NCI-H1105 treated with DMSO at 0.1 percent for 48 hours (cell line): ENCODE data around the gene DUS2.

ENCODE experiments used
- DNase-seq: peaks from one replicate; lab custom pipeline; 2025; lab: John Stamatoyannopoulos, UW

DUS2 gene

GRCh38 chr16:68046106-68046505 is 23.0 kb downstream of the DUS2 start:
- no peak for DNase-seq

- DNase-seq: no peak
Measured at GRCh38 chr16:68047987-68048386, 24.9 kb downstream of the DUS2 start.

GRCh38 chr16:68049449-68049848 is 26.4 kb downstream of the DUS2 start:
- no peak for DNase-seq

- DNase-seq: no peak
Measured at GRCh38 chr16:68055395-68055794, 32.3 kb downstream of the DUS2 start.

GRCh38 chr16:68059804-68060203 is 36.7 kb downstream of the DUS2 start:
- DNase-seq: no peak

- no peak for DNase-seq
Measured at GRCh38 chr16:68061396-68061795, 38.3 kb downstream of the DUS2 start.

- DNase-seq: no peak
Measured at GRCh38 chr16:68062910-68063393, 39.9 kb downstream of the DUS2 start.

GRCh38 chr16:68064791-68065365 is 41.8 kb downstream of the DUS2 start:
- peak; percentile 10 for DNase-seq

- DNase-seq: no peak
Measured at GRCh38 chr16:68065716-68066305, 42.7 kb downstream of the DUS2 start.

- no peak for DNase-seq
Measured at GRCh38 chr16:68066763-68067162, 43.7 kb downstream of the DUS2 start.

- DNase-seq: no peak
Measured at GRCh38 chr16:68068926-68069325, 45.8 kb downstream of the DUS2 start.

- no peak for DNase-seq
Measured at GRCh38 chr16:68069511-68070248, 46.6 kb downstream of the DUS2 start.

- DNase-seq: no peak
Measured at GRCh38 chr16:68070249-68070730, 47.2 kb downstream of the DUS2 start.

GRCh38 chr16:68070806-68071517 is 47.9 kb downstream of the DUS2 start:
- DNase-seq: no peak

GRCh38 chr16:68071518-68071901 is 48.4 kb downstream of the DUS2 start:
- no peak for DNase-seq

- DNase-seq: no peak
Measured at GRCh38 chr16:68072038-68072695, 49.1 kb downstream of the DUS2 start.

GRCh38 chr16:68073902-68074760 is 51.0 kb downstream of the DUS2 start:
- no peak for DNase-seq

- DNase-seq: no peak
Measured at GRCh38 chr16:68074850-68075555, 51.9 kb downstream of the DUS2 start.

GRCh38 chr16:68075980-68076379 is 52.9 kb downstream of the DUS2 start:
- DNase-seq: no peak

GRCh38 chr16:68076560-68076959 is 53.5 kb downstream of the DUS2 start:
- DNase-seq: no peak
